Fibroblast of pulmonary artery (primary cell): ENCODE measurements around the gene H1-8.

ENCODE experiments used
- DNase-seq: peaks from one replicate; pipeline ENCODE4 v3.0.0-alpha.2; 2010; ENCODE audit warnings: low read depth
- H3K4me3 ChIP-seq: replicated peaks from 2 replicates; pipeline ENCODE4 v1.5.1; 2011; ENCODE audit warnings: low read depth, mild to moderate bottlenecking, control low read depth, low read length, moderate library complexity
- CTCF ChIP-seq: IDR thresholded peaks from 2 replicates; pipeline ENCODE4 v1.5.1; 2011; ENCODE audit warnings: mild to moderate bottlenecking, control low read depth, low read length, inconsistent platforms; ENCODE audit errors: missing control alignments

Gene H1-8

GRCh38 chr3:129554356-129555152, 11.6 kb downstream of the H1-8 start:
- H3K4me3 ChIP-seq = no peak overlapping the region
- TF ChIP-seq CTCF = no peak

GRCh38 chr3:129555153-129555550, 12.2 kb downstream of the H1-8 start:
- TF ChIP-seq CTCF = no peak
- H3K4me3 ChIP-seq = no peak overlapping the region
- DNase-seq = no peak

More at GRCh38 chr3:129554356-129555152, 11.6 kb downstream of the H1-8 start:
- DNase-seq = no peak

GRCh38 chr3:129555616-129556357, 12.8 kb downstream of the H1-8 start:
- H3K4me3 ChIP-seq = no peak overlapping the region
- TF ChIP-seq CTCF = no peak
- DNase-seq = no peak

- no peak for TF ChIP-seq CTCF
- H3K4me3 ChIP-seq = no peak overlapping the region
- DNase-seq = no peak
Measured at GRCh38 chr3:129556358-129556695, 13.4 kb downstream of the H1-8 start.

GRCh38 chr3:129556890-129557547, 14.0 kb downstream of the H1-8 start:
- no peak for TF ChIP-seq CTCF
- no peak for DNase-seq
- no peak overlapping the region for H3K4me3 ChIP-seq

GRCh38 chr3:129557548-129557894, 14.5 kb downstream of the H1-8 start:
- DNase-seq = no peak
- no peak for TF ChIP-seq CTCF
- no peak overlapping the region for H3K4me3 ChIP-seq
